ENCODE measurements around the gene KIF26B. TPM values are rescaled to one million over a fixed set of nuclear protein-coding genes. Genes with fewer than 3 reads are reported as not detected.

Gene KIF26B
- total RNA-seq, 1 experiment from 2014 or later = 1.1 TPM

GRCh38 chr1:245462161-245462560 is 307.4 kb downstream of the KIF26B start:
- DNase-seq (ENCODE audit: low read depth) = no peak

GRCh38 chr1:245463392-245464165 is 308.8 kb downstream of the KIF26B start:
- peak; percentile 5 for DNase-seq (ENCODE audit: low read depth)

DNA sequence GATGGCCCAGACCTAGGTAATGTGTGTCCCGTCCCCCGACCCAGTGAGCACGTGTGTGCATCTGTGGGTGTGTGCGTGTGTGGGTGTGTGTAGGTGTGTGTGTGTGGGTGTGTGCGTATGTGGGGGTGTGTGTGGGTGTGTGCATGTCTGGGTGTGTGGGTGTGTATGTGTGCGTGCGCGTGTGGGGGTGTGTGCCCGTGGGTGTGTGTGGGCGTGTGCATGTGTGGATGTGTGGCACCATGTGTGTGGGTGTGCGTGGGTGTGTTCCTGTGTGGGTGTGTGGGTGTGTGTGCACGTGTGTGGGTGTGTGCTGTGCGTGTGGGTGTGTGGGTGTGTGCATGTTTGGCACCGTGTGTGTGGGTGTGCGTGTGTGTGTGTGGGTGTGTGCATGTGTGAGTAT is 309.5 kb downstream of the KIF26B start:
- DNase-seq (ENCODE audit: low read depth) = no peak

DNA sequence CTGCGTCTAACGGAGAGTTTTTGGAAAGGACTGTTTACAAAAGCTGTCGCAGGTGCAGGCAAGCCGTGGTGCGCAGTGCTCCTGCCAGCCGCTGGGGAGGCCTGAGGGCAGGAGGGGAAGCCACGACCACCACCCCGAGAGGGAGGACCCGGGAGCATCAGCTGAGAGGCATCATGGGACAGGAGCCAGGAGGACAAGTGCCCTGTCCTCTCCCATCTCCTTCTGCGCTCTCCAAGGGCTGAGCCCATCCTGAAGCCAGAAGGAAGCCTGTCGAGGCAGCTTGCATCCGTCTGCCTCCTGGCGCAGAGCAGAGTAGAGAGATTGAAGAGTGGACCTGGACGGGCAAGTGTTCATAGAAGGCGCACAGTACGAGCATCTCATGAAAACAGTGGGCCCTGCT is 310.9 kb downstream of the KIF26B start:
- DNase-seq (ENCODE audit: low read depth) = no peak

DNA sequence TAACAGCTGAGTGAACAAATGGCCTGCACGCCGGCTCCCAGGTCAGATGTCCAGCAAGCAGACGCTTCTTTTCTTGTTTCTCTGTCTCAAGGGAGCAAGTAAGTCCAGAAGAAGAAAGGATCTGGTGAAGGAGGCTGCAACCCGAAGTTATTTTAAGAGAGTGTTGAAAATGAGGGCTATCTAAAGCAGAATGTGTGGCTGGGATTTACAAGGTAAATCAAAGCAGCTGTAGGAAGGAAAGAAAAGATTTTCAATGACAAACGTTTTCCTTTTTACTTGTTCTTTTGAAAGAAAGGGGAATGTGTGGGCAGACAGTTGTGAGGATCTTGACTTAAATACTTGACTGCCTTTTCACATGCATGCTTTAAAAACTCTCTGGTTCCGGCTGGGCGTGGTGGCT is 311.5 kb downstream of the KIF26B start:
- DNase-seq (ENCODE audit: low read depth) = no peak

GRCh38 chr1:245467804-245468203 is 313.0 kb downstream of the KIF26B start:
- no peak for DNase-seq (ENCODE audit: low read depth)

DNA sequence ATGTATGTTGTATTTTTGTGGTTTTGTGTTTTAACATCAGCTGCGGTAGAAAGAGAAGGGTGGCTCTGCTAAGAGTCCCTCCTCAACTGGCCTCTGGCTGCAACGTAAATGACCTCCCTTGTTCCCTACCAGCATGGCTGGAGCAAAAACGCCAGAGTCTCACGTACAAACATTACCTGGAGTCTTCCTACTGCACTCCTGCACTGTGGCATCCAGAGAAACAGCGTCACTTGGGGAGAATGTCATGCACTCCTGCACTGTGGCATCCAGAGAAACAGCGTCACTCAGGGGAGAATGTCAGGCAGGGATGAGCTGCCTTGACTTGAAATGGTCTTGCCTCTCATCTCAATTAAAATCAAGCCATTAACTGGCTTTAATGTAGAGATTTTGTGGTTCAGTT is 314.2 kb downstream of the KIF26B start:
- no peak for DNase-seq (ENCODE audit: low read depth)

DNA sequence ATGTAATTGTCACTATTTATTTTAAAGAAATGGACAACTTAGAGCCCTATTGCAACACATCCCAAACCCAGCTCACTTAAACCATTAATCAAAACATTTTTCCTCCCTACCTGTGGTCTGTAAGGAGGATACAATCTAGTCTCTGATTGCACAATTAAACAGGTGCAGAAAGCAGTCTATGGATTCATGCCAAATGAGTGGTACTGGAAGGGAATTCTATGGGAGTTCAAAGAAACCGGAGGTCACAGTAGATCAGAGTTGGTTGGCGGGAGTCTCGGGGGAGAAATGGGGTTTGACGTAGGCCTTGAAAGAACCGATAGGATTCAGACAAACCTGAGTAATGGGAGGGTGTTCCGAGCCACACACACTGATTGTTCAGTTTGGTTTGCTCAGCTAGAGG is 314.9 kb downstream of the KIF26B start:
- DNase-seq (ENCODE audit: low read depth) = no peak

GRCh38 chr1:245475126-245475525 is 320.3 kb downstream of the KIF26B start:
- DNase-seq (ENCODE audit: low read depth) = peak; percentile 84

DNA sequence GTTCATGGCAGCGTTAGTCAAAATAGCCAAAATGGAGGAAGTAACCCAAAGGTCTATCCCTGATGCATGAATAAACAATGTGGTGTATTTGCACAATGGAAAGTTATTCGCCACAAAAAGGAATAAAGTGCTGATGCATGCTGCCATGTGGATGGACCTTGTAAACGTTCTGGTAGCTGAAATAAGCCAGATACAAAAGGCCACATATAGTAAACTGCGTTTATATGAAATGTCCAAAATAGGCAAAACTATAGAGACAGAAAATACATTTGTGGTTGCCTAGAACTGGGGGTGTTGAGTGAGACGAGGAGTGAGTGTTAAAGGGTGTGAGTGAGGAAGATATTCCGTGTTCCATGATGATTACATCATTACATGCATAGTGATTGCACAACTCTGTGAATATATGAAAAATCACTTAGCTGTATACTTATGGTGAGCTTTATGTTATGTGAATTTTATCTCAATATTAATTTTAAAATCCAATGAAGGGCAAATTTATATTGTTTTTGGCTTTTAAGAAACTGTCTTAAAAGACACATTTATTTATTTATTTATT is 321.3 kb downstream of the KIF26B start:
- no peak for DNase-seq (ENCODE audit: low read depth)

- no peak for DNase-seq (ENCODE audit: low read depth)
Observed at GRCh38 chr1:245477941-245478340, 323.2 kb downstream of the KIF26B start.

DNA sequence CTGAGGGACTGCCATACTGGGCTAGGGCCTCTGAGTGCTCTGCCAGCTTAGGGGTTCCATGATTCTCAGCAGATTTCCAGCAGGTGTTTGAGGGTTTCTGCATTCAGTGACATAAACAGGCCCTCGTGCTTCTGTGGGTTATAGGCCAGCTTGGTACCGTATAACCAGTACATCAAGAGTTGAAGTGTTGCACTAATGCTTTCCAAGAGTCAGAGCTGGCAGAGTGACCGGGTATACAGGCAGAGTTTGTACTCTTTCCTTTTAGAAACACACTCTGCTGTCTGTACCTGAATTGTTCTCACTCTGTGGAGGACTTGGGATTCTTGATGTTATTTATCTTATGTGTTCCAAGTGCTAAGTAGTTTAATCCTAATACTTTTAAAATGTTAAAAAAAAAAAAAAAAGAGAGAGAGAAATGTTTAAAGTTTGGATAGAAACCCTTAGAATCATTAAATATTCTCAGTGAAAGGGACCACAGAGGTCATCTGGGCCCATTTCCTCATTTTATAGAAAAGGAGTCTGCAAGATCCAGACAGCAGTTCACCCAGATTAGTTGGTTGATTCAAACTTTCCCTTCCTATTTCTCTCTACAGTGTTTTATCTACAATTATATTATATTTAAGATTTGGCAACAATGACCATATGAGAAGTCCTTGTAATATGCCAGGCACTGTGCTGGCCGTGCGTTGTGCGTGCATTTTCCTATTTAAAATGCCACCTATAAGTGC is 325.8 kb downstream of the KIF26B start:
- no peak for DNase-seq (ENCODE audit: low read depth)

DNA sequence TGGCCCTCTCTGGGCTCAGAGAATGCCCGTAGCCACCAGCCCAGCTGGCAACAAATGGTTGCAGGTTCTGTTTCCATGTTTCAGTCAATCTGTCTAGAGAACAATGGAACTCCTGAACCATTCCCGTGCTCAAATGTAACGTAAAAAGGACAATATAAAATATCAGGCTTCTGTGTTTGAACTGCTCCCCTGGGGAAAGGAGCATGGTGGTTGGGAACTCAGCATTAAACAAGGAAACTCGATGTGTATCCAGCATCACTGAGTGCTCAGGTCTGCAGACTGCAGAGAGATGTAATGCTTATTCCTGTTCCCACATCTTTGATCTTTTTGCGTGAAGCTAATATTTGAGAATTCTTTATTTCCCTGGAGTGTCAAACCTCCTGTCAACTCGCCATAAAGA is 326.5 kb downstream of the KIF26B start:
- DNase-seq (ENCODE audit: low read depth) = no peak

DNA sequence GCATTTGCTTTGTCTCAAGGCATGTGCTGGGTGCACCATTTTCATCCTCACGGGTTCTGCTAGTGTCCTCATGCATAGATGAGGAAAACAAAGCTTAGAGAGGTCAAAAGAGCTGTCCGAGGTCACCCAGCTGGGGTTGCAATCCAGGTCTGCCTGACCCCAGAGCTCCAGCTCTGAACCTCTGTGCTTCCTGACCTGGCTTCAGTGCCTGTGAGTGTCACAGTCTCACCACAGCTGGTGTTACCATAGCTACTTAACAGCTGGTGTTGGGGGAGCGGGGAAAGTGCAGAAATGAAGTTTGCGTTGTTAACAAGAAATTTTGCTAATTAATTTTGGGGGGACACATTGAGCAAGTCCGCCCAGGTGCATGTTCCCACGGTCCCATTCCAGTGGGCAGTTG is 328.5 kb downstream of the KIF26B start:
- DNase-seq (ENCODE audit: low read depth) = no peak

DNA sequence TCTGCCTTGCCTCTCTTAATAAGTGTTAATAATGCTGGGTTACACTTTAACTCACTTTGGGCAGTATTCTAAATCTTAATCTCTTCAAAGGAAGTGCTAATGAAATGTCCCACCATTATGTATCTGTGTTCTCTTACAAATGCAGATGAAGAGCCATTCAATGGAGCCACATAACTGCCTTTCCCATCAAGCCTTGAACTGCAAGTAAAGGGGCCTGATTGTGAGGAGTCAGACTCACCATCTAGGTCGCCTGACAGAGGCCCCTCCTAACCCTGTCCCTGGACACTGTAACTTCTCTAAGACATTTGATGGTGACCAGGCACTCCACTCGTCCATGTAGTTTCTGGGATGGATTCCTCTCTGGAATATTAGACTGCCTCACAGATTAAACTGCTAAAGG is 329.4 kb downstream of the KIF26B start:
- DNase-seq (ENCODE audit: low read depth) = no peak

GRCh38 chr1:245485996-245486395 is 331.2 kb downstream of the KIF26B start:
- DNase-seq (ENCODE audit: low read depth) = no peak

GRCh38 chr1:245486775-245487470 is 332.1 kb downstream of the KIF26B start:
- DNase-seq (ENCODE audit: low read depth) = no peak

DNA sequence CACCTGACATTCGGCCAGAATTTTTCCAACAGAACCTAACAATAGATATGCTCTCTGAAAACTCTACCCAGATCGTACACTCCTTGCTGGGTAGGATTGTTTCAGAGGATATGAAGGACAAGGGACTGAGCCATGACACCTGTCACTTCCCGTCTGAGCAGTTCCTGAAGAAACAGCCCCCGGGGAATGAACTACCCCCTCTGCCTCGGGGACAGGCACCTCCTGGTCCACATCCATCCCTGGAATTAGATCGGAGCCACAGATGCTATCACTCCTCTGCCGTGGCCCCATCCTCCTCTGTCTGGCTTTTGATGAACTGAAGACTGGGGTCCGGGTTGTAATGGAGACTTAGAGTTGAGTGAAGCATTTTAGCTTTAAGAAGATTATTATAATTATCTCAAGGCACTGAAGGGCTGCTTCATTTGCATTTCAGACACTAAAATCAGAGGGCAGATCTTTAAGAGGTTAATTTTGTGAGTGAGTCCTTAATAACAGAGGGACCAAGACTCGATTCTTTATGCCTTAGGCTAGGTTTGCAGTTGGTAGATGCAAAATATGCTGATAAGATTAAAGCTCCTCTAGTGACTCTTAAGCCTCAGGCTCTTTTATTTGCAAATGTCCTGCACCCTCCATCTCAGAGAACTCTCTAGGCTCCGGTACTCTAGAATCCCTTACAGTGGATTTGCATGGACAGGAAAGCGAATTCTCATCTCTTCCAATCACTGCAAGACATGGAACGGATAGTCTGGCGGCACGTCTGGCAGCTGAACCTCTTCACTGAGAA is 333.8 kb downstream of the KIF26B start:
- DNase-seq (ENCODE audit: low read depth) = no peak

- DNase-seq (ENCODE audit: low read depth) = no peak
Observed at GRCh38 chr1:245489838-245490237, 335.1 kb downstream of the KIF26B start.

- no peak for DNase-seq (ENCODE audit: low read depth)
Observed at GRCh38 chr1:245493029-245493428, 338.2 kb downstream of the KIF26B start.

DNA sequence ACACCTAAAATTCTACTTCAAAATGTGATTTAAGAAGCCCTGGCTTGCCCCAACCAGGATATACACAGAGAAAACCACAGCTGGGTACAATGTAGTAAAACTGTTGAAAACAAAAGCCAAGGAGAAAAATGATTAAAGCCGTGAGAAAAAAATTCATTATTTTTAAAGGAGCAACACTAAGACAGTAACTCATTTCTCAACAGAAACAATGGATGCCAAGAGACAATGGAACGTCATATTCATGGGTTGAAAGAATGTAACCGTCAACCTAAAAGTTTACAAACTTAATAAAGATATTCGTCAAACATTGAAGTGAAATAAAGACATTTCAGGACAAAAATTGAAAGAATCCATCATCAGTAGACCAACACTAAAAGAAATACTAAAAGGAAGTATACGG is 340.9 kb downstream of the KIF26B start:
- DNase-seq (ENCODE audit: low read depth) = no peak

DNA sequence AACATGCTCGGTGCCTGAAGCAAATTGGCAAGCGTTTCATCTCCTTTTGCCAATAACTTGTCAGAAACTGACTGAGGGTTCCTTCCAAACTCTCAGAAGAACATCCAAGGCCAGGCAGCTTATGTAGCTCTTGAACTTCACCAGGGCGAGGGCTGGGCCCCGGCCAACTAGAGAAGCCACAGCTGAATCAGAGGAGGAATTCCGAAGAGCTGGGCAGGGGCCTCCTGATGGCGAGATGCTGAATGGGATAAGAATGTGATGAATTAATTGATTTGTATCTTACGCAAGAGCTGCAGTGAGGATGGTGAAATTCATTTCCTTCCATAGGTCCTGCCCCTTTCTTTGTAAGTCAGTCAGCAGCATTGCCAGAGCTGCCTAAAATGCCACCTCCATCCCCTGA is 345.8 kb downstream of the KIF26B start:
- peak; percentile 71 for DNase-seq (ENCODE audit: low read depth)
